D721Med (cell line): ENCODE results near the gene ZFYVE27.

Experiments
- DNase-seq: peaks from one replicate; pipeline ENCODE4 v3.0.0; 2011; ENCODE audit warnings: low spot score; ENCODE audit not compliant: insufficient read length
- FAIRE-seq: peaks from 2 replicates; lab custom pipeline; 2011; peaks lifted over from hg19 to GRCh38; lab: Jason Lieb, UNC
- CTCF ChIP-seq: IDR thresholded peaks from 2 replicates; pipeline ENCODE4 v1.5.1; 2012; ENCODE audit warnings: mild to moderate bottlenecking, control low read depth; ENCODE audit not compliant: insufficient read depth; ENCODE audit errors: missing control alignments

ZFYVE27 gene

DNA sequence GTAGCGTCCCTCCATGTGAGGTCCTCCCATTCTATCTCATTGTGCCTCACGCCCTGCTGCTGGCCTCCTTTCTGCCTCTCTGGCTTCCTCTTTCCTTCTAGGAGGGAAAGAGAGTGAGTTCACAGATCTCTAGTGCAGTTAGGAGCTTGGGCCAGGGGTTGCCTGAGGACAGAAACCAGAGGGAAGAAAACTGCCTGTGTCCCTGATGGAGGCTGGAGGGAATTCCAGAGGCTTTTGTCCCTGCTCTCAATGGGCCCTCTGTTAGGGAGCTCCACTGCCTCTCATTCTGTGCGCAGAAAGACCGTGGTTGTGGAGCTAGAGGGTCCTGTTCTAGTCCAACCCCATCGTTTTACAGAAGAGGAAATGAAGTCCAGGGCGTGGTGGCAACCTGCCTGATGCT, 18.8 kb upstream of the ZFYVE27 start:
- DNase-seq (no peak), FAIRE-seq (no peak)
- no peak for TF ChIP-seq CTCF

DNA sequence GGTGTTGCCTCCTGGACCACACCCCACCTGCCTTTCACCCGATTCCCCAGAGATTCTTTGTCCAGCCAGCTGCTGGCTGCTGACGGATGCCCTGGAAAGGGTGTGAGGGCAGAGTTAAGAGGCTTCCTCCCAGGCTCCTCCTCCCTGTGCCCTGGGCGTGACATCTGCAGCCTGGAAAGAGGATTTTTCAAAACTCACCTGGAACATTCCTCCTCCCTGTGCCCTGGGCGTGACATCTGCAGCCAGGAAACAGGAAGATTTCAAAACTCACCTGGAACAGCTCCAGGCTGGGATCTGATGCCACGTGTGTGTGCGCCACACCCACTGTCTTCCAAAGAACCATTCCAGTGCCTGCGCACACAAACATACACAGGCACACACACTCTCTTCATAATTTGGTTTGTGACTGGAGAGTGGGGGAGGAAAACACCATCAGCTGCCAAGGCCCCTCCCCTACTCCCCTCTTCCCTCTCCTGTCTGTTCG, 18.2 kb upstream of the ZFYVE27 start:
- peak; percentile 52 for DNase-seq
- FAIRE-seq: no peak

DNA sequence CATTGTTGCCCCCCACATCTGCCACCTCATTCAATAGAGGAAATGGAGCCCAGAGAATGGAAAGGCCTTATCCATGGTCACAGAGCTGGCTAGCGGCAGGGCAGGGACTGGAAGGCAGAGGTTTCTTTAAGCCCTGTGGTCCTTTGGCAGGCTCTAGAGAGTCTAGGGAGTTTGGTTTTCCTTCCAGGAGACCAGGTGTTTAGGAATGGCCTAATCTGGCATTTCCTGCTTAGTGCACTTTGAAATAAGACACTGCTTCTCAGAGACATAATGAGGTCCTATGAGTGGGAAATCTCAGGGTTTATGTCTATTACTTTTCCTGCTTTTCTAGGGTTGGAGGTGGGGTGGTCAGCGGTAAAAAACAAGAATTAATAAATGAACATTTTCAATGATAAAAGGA, 17.3 kb upstream of the ZFYVE27 start:
- DNase-seq (no peak), FAIRE-seq (no peak)
- TF ChIP-seq CTCF: no peak

More for the DNA sequence above, 18.2 kb upstream of the ZFYVE27 start:
- TF ChIP-seq CTCF: no peak

GRCh38 chr10:97721871-97722780, 14.8 kb upstream of the ZFYVE27 start:
- no peak for TF ChIP-seq CTCF
- FAIRE-seq (no peak), DNase-seq (no peak)

DNA sequence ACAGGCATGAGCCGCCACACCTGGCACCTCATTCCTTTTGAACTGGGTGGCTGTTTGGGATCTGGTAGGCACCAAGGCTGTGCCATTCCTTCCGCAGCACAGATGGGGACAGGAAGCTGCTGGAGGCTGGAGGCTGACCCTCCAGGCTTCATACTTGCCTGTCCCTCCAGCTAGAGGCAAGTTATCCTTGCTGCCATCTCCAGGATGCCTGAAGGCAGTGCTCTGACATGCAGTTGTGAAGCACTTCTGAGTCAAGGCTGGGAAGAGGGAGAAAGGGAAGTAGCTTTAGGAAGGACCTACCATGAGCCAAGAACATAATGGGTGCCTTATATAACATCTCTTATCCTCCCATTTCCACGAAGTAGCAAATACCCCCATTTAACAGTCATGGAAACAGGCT, 13.9 kb upstream of the ZFYVE27 start:
- no peak for DNase-seq
- FAIRE-seq: no peak
- TF ChIP-seq CTCF: no peak

GRCh38 chr10:97724341-97724941, 12.5 kb upstream of the ZFYVE27 start:
- FAIRE-seq (no peak), DNase-seq (no peak)
- TF ChIP-seq CTCF: no peak

GRCh38 chr10:97726636-97727178, 10.2 kb upstream of the ZFYVE27 start:
- DNase-seq (no peak), FAIRE-seq (no peak)
- no peak for TF ChIP-seq CTCF
